ENCODE measurements around the gene PLEK. TPM values are rescaled to one million over a fixed set of nuclear protein-coding genes. Genes with fewer than 3 reads are reported as not detected.
A peak's percentile ranks its signal among the peaks of the same experiment; 100 is the strongest.

Gene PLEK
- total RNA-seq, 1 donor from 2014 or later: 0.10 TPM

DNA sequence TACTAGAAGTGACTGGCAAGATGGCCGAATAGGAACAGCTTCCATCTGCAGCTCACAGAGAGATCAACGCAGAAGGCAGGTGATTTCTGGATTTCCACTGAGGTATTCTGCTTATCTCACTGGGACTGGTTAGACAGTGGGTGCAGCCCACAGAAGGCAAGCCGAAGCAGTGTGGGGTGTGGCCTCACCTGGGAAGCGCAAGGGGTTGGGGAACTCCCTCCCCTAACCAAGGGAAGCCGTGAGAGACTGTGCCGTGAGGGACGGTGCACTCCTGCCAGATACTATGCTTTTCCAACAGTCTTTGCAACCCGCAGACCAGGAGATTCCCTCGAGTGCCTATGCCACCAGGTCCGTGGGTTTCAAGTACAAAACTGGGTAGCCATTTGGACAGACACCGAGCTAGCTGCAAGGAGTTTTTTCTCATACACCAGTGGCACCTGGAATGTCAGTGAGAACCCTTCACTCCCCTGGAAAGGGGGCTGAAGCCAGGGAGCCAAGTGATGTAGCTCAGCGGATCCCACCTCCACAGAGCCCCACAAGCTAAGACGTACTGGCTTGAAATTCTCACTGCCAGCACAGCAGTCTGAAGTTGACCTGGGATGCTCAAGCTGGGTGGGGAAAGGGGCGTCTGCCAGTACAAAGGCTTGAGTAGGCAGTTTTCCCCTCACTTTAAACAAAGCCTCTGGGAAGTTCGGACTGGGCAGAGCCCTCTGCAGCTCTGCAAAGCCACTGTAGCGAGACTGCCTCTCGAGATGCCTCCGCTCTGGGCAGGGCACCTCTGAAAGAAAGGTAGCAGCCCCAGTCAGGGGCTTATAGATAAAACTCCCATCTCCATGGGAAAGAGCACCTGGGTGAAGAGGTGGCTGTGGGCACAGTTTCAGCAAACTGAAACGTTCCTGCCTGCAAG is 40.1 kb downstream of the PLEK start:
- Mint-ChIP-seq H3K4me1 (ENCODE audit: low read depth) (peaks cover 15% of the 10 kb centered on the region), H3K27ac (peak overlapping the region; percentile 17), H3K36me3 (ENCODE audit: insufficient read depth) (no peaks in the 10 kb centered on the region), H3K4me3 (ENCODE audit: low read depth) (no peak overlapping the region), H3K27me3 (peaks cover 35% of the 10 kb centered on the region), H3K9me3 (ENCODE audit: low read depth) (peaks cover 12% of the 10 kb centered on the region)
- TF ChIP-seq, protein P1, sequence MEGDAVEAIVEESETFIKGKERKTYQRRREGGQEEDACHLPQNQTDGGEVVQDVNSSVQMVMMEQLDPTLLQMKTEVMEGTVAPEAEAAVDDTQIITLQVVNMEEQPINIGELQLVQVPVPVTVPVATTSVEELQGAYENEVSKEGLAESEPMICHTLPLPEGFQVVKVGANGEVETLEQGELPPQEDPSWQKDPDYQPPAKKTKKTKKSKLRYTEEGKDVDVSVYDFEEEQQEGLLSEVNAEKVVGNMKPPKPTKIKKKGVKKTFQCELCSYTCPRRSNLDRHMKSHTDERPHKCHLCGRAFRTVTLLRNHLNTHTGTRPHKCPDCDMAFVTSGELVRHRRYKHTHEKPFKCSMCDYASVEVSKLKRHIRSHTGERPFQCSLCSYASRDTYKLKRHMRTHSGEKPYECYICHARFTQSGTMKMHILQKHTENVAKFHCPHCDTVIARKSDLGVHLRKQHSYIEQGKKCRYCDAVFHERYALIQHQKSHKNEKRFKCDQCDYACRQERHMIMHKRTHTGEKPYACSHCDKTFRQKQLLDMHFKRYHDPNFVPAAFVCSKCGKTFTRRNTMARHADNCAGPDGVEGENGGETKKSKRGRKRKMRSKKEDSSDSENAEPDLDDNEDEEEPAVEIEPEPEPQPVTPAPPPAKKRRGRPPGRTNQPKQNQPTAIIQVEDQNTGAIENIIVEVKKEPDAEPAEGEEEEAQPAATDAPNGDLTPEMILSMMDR (IDR thresholded peaks at IDR 0.05; ENCODE audit: unreplicated experiment): no peak
- DNase-seq (ENCODE audit: low spot score, unreplicated experiment): no peak

DNA sequence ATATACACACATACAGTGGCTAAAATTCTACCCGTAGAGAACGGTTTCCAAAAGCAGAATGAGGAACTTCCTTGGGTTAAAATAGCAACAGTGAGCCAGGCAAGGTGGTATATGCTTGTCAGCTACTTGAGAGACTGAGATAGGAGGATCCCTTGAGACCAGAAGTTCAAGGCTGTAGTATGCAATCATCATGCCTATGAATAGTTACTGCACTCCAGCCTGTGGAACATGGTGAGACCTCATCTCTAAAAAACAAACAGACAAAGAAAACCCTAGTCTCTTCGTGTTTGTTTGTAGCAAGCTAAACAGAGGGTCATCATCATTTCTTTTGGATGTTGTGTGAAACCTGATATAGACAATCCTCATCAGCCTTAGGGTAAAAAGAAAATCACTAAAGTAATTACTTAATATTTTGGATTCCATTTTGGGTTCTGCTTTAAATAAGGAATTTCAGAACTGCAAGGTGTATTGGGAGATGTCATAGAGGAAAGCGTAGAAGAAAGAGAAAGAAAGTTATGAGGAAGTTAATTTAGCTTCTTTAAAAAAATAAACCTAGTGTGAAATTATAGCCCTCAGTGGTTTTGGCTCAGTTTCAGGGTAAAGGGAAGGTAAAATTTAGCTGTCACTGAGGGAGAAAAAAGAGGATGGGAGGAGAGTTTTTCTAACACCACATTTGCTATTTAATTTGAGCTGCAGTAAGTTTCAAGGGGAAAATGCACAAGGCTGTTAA is 46.5 kb downstream of the PLEK start:
- no peak for DNase-seq (ENCODE audit: low spot score, unreplicated experiment)
- TF ChIP-seq, protein P1 (IDR thresholded peaks at IDR 0.05; ENCODE audit: unreplicated experiment): no peak
- Mint-ChIP-seq H3K9me3 (ENCODE audit: low read depth) (peaks cover 2% of the 10 kb centered on the region), H3K27me3 (peaks cover 18% of the 10 kb centered on the region), H3K36me3 (ENCODE audit: insufficient read depth) (no peaks in the 10 kb centered on the region), H3K4me3 (ENCODE audit: low read depth) (no peak overlapping the region), H3K4me1 (ENCODE audit: low read depth) (peaks cover 6% of the 10 kb centered on the region), H3K27ac (no peak overlapping the region)

DNA sequence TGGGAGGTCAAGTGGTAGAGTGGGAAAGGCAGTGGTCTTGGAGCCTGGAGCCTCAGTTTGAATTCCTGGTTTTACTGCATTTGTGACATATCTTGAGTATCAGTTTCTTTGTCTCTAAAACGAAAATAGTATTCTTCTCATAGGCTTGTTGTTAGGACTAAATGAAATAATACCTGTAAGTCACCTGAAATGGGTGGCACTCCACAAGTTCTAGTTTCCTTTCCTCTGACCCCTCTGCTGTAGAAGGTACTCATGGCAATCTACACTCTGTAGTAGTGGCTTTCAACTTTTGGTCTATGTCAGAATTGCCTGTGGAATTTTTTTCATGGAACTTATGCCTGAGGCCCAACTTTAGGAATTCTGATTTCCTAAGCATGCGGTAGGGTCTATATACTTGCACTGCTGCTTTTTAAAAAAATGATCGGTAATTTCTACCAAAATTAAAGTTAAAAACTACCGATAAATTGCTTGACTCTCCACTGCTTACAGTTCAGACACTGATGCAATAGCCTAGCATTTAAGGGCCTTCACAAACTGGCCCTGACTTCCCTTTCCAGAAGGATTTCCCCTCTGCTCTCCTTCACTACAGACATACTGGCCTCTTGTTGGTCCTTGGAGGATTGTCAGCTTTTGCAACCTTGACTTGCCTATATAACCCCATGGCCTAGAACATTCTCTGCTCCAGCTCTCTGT is 47.2 kb downstream of the PLEK start:
- TF ChIP-seq, protein P1 (IDR thresholded peaks at IDR 0.05; ENCODE audit: unreplicated experiment): no peak
- H3K4me1 Mint-ChIP-seq (ENCODE audit: low read depth): peaks cover 7% of the 10 kb centered on the region
- no peak overlapping the region for H3K4me3 Mint-ChIP-seq (ENCODE audit: low read depth)
- H3K27me3 Mint-ChIP-seq: peaks cover 19% of the 10 kb centered on the region
- peaks cover 2% of the 10 kb centered on the region for H3K9me3 Mint-ChIP-seq (ENCODE audit: low read depth)
- no peak for DNase-seq (ENCODE audit: low spot score, unreplicated experiment)
- H3K27ac Mint-ChIP-seq: no peak overlapping the region
- H3K36me3 Mint-ChIP-seq (ENCODE audit: insufficient read depth): no peaks in the 10 kb centered on the region

DNA sequence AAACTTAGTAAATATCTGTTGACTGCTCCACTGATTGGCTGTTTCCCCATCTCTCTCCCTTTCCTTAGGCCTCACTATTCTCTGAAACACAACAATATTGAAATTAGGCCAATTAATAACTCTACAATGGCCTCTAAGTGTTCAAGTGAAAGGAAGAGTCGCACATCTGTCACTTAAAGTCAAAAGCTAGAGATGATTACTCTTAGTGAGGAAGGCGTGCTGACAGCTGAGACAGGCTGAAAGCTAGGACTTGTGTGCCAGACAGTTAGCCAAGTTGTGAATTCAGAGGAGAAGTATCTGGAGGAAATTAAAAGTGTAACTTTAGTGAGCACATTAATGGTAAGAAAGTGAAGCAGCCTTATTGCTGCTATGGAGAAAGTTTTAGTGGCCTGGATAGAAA is 48.4 kb downstream of the PLEK start:
- DNase-seq (ENCODE audit: low spot score, unreplicated experiment): no peak
- Mint-ChIP-seq H3K36me3 (ENCODE audit: insufficient read depth) (no peaks in the 10 kb centered on the region), H3K4me1 (ENCODE audit: low read depth) (peaks cover 7% of the 10 kb centered on the region), H3K27ac (no peak overlapping the region), H3K9me3 (ENCODE audit: low read depth) (no peaks in the 10 kb centered on the region), H3K4me3 (ENCODE audit: low read depth) (no peak overlapping the region), H3K27me3 (peaks cover 26% of the 10 kb centered on the region)
- TF ChIP-seq, protein P1 (IDR thresholded peaks at IDR 0.05; ENCODE audit: unreplicated experiment): no peak

DNA sequence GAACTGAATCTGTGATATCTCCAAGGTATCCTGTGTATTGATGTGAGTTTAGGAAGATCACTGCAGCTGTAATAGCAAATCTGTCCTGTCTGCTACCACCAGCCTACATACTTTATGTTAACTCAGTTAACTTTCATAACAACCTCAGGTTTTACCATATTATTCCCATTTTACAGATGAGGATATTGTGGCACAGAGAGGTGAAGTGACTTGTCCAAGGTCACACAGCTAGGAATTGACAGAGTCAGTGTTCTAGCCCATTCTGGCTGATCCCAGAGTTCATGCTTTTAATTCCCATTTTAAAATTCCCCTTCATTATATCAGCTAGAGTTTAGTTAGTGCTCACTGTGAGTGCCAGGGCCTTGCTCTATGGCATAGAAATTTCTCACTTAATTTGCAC is 49.4 kb downstream of the PLEK start:
- no peak for DNase-seq (ENCODE audit: low spot score, unreplicated experiment)
- Mint-ChIP-seq H3K36me3 (ENCODE audit: insufficient read depth) (no peaks in the 10 kb centered on the region), H3K4me3 (ENCODE audit: low read depth) (no peak overlapping the region), H3K9me3 (ENCODE audit: low read depth) (no peaks in the 10 kb centered on the region), H3K4me1 (ENCODE audit: low read depth) (peaks cover 7% of the 10 kb centered on the region), H3K27ac (no peak overlapping the region), H3K27me3 (peaks cover 21% of the 10 kb centered on the region)
- TF ChIP-seq, protein P1 (IDR thresholded peaks at IDR 0.05; ENCODE audit: unreplicated experiment): no peak

Data from progenitor cell of endocrine pancreas (in vitro differentiated cells).